ENCODE results near the gene KDM8. TPM values are rescaled to one million over a fixed set of nuclear protein-coding genes. Genes with fewer than 3 reads are reported as not detected.

Gene KDM8
- polyA plus RNA-seq, 1 of the 3 experiments (the other 2 are of a cell fraction) = 3.3 TPM

DNA sequence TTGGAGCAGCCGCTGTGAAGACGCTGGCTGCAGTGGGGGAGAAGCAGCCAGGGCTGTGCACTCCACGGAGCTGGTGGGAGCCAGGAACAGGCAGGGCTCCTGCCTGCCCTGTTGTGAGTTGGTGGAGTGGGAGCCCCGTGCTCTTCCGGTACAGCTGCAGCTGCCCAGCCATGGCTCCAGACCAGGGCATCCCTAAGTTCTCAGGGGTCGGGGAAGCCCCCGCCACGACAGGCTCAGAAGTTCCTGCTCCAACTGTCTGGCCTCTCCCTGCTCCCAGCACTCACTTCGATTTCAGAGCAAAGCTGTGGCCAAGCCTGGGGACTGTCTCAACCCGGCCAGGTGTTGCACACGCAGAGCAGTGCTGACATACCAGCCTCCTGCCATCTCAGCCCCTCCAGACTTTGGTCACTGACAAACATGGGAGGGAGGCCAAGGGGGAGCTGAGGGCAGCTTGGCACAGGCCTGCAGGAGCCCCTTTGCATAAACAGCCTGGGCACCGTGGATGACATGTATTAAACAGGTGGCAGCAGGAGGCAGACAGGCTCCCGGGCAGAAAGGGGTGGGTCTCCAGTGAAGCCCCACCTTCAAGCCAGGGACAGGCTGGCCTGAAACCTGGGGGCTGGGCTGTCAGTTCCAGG lies 13.9 kb upstream of the KDM8 start:
- WGBS (ENCODE audit: low lambda C conversion rate) = 48% methylated on average over 10 of the region's 13 CpGs
- no peaks in the 10 kb centered on the region for H3K36me3 ChIP-seq (replicated peaks in 1 of 2; ENCODE audit: control insufficient read depth in 1 of 2, insufficient read depth in 2 of 2, low read length in 1 of 2)
- POLR2A ChIA-PET = interaction anchor here (1.0 kb wide), 1 partner anchor 13 kb away, joined by 3 read pairs; no protein-coding TSS in a partner anchor

DNA sequence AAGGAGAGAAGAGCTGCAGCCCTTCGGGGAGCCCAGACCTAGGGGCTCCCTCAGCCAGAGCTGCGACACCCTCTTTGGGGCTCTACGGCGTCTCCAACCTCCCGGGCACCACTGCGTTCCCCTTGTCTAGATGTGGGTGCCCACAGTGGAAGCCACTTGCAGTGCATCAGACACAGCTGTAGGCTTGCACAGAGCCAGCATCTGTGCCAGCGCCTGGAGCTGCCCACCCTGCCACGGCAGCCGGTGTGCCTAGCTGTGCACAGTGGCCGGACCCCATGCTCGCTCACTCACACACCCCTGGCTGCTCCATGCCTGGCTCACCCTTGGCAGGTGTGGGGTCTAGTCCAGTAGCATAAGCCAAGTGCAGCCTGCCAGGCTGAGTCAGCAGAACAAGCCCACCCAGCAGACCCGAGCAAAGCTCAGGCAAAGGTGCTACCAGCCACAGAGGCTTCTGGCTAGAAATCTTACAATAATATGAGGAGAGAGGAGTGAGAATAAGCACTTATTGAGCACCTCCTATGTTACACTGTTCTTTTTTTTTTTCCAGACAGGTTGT lies 12.9 kb upstream of the KDM8 start:
- Histone ChIP-seq H3K79me2 (ENCODE audit: insufficient read depth) (no peaks in the 10 kb centered on the region), H3K27ac (ENCODE audit: low read depth in 2 of 2, low read length in 1 of 2) (no peak overlapping the region), H3K4me2 (no peak overlapping the region), H3F3A (replicated peaks; ENCODE audit: insufficient read depth) (no peaks in the 10 kb centered on the region), H3K4me1 (ENCODE audit: control insufficient read depth in 1 of 2, insufficient read depth in 2 of 2, low read depth in 1 of 2, low read length in 1 of 2) (peaks cover 0 to 9% of the 10 kb centered on the region in 2 experiments; a peak in 1 of 4 replicates), H2AFZ (ENCODE audit: low read depth) (no peak overlapping the region), H3K36me3 (replicated peaks in 1 of 2; ENCODE audit: control insufficient read depth in 1 of 2, insufficient read depth in 2 of 2, low read length in 1 of 2) (no peaks in the 10 kb centered on the region), H3K9me2 (no peaks in the 10 kb centered on the region), H3K9ac (no peak overlapping the region), H3K4me3 (ENCODE audit: low read depth in 2 of 2, low read length in 1 of 2) (no peak overlapping the region), H3K9me3 (no peaks in the 10 kb centered on the region), H3K27me3 (ENCODE audit: insufficient read depth) (no peaks in the 10 kb centered on the region), H4K20me1 (ENCODE audit: insufficient read depth) (no peaks in the 10 kb centered on the region)
- ChIA-PET CTCF (interaction anchor here (0.8 to 1.8 kb wide), 2 partner anchors 9 to 10 kb away, joined by 3 to 4 read pairs; no protein-coding TSS in a partner anchor), POLR2A (no interaction called here)
- no peak for DNase-seq
- no peak for TF ChIP-seq RCOR1 (IDR thresholded peaks at IDR 0.05; ENCODE audit: low read length)
- no peak for TF ChIP-seq IRF3 (IDR thresholded peaks at IDR 0.05; ENCODE audit: low read depth, low read length)
- no peak for TF ChIP-seq GABPA (IDR thresholded peaks at IDR 0.05; ENCODE audit: low read depth)
- TF ChIP-seq REST (IDR thresholded peaks at IDR 0.05; ENCODE audit: low read depth, low read length) = no peak
- TF ChIP-seq TCF12 (IDR thresholded peaks at IDR 0.05) = no peak
- TF ChIP-seq TAF1 (IDR thresholded peaks at IDR 0.05; ENCODE audit: borderline replicate concordance, low read depth, low read length) = no peak
- TF ChIP-seq TEAD4 (IDR thresholded peaks at IDR 0.05; ENCODE audit: borderline replicate concordance, insufficient read depth) = no peak
- no peak for TF ChIP-seq NFIC (IDR thresholded peaks at IDR 0.05; ENCODE audit: borderline replicate concordance)
- no peak for TF ChIP-seq MXI1 (IDR thresholded peaks at IDR 0.05; ENCODE audit: low read depth, low read length)
- TF ChIP-seq, protein P1, sequence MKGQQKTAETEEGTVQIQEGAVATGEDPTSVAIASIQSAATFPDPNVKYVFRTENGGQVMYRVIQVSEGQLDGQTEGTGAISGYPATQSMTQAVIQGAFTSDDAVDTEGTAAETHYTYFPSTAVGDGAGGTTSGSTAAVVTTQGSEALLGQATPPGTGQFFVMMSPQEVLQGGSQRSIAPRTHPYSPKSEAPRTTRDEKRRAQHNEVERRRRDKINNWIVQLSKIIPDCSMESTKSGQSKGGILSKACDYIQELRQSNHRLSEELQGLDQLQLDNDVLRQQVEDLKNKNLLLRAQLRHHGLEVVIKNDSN (IDR thresholded peaks at IDR 0.05; ENCODE audit: borderline replicate concordance, low read depth) = no peak
- 68% methylated on average over 5 of the region's 12 CpGs for WGBS (ENCODE audit: low lambda C conversion rate)

More for the DNA sequence above, 13.9 kb upstream of the KDM8 start:
- H3K4me2 ChIP-seq = no peak overlapping the region
- H3K4me1 ChIP-seq (ENCODE audit: control insufficient read depth in 1 of 2, insufficient read depth in 2 of 2, low read depth in 1 of 2, low read length in 1 of 2) = peaks cover 0 to 11% of the 10 kb centered on the region in 2 experiments; a peak in 1 of 4 replicates
- no peaks in the 10 kb centered on the region for H3K27me3 ChIP-seq (ENCODE audit: insufficient read depth)
- no peaks in the 10 kb centered on the region for H3K79me2 ChIP-seq (ENCODE audit: insufficient read depth)
- no peak overlapping the region for H2AFZ ChIP-seq (ENCODE audit: low read depth)
- no peak overlapping the region for H3K4me3 ChIP-seq (ENCODE audit: low read depth in 2 of 2, low read length in 1 of 2)
- no peak for DNase-seq
- CTCF ChIA-PET = interaction anchor here (0.9 to 2.2 kb wide), 3 partner anchors 10 to 179 kb away, joined by 3 to 13 read pairs (median 3); no protein-coding TSS in a partner anchor
- TF ChIP-seq FOXJ3 (CRISPR knock-in tag; IDR thresholded peaks at IDR 0.05) = no peak
- TF ChIP-seq, protein P2, sequence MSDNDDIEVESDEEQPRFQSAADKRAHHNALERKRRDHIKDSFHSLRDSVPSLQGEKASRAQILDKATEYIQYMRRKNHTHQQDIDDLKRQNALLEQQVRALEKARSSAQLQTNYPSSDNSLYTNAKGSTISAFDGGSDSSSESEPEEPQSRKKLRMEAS (IDR thresholded peaks at IDR 0.05; ENCODE audit: low read depth) = no peak
- TF ChIP-seq, protein P1 (IDR thresholded peaks at IDR 0.05; ENCODE audit: borderline replicate concordance, low read depth) = no peak
- no peak for TF ChIP-seq JUND (IDR thresholded peaks at IDR 0.05)
- TF ChIP-seq RAD21 (IDR thresholded peaks at IDR 0.05; ENCODE audit: low read length) = no peak
- no peak for TF ChIP-seq SMC3 (IDR thresholded peaks at IDR 0.05; ENCODE audit: low read depth, low read length)
- no peak for TF ChIP-seq IRF3 (IDR thresholded peaks at IDR 0.05; ENCODE audit: low read depth, low read length)
- no peak for TF ChIP-seq GATA2 (CRISPR knock-in tag; IDR thresholded peaks at IDR 0.05)
- no peak for TF ChIP-seq RXRA (IDR thresholded peaks at IDR 0.05; ENCODE audit: borderline replicate concordance, low read depth)
- no peak for TF ChIP-seq MEF2A (IDR thresholded peaks at IDR 0.05; ENCODE audit: borderline replicate concordance, low read depth)
- TF ChIP-seq TEAD4 (IDR thresholded peaks at IDR 0.05; ENCODE audit: borderline replicate concordance, insufficient read depth) = no peak
- H3K9me3 ChIP-seq = no peaks in the 10 kb centered on the region
- H3K9me2 ChIP-seq = no peaks in the 10 kb centered on the region
- no peak overlapping the region for H3K9ac ChIP-seq
- H3K27ac ChIP-seq (ENCODE audit: low read depth in 2 of 2, low read length in 1 of 2) = no peak overlapping the region
- H3F3A ChIP-seq (replicated peaks; ENCODE audit: insufficient read depth) = no peaks in the 10 kb centered on the region
- no peaks in the 10 kb centered on the region for H4K20me1 ChIP-seq (ENCODE audit: insufficient read depth)
